ENCODE measurements around the gene NOVA2. TPM values are rescaled to one million over a fixed set of nuclear protein-coding genes. Genes with fewer than 3 reads are reported as not detected.

The NOVA2 gene
- polyA plus RNA-seq, 1 experiment, result 0.02 TPM

- no peak for DNase-seq (ENCODE audit: low read depth, low spot score)
- H3K27ac ChIP-seq (ENCODE audit: low read depth, low read length), result no peak overlapping the region
- TF ChIP-seq CTCF (IDR thresholded peaks at IDR 0.05; ENCODE audit: low read depth, low read length), result no peak
- ChIA-PET POLR2A (no interaction called here), CTCF (no interaction called here)
- H3K4me3 ChIP-seq (ENCODE audit: low read depth, low read length), result peak overlapping the region; percentile 31
- no peaks in the 10 kb centered on the region for H3K9me3 ChIP-seq (ENCODE audit: control insufficient read depth, insufficient read depth, low read length)
- H3K27me3 ChIP-seq (ENCODE audit: control insufficient read depth, insufficient read depth, low read length), result no peaks in the 10 kb centered on the region
Measured at GRCh38 chr19:46000491-46001246, 27.0 kb upstream of the NOVA2 start.

GRCh38 chr19:45999653-46000121 is 26.0 kb upstream of the NOVA2 start:
- Histone ChIP-seq H3K4me3 (ENCODE audit: low read depth, low read length) (peak overlapping the region; percentile 39), H3K27ac (ENCODE audit: low read depth, low read length) (no peak overlapping the region), H3K27me3 (ENCODE audit: control insufficient read depth, insufficient read depth, low read length) (no peaks in the 10 kb centered on the region), H3K9me3 (ENCODE audit: control insufficient read depth, insufficient read depth, low read length) (no peaks in the 10 kb centered on the region; the same call in 1 of the 2 replicates)
- TF ChIP-seq CTCF (IDR thresholded peaks at IDR 0.05; ENCODE audit: low read depth, low read length), result no peak
- POLR2A ChIA-PET, result no interaction called here
- DNase-seq (ENCODE audit: low read depth, low spot score), result no peak
- CTCF ChIA-PET, result interaction anchor here (0.9 kb wide), 1 partner anchor 10 kb away, joined by 3 read pairs; no protein-coding TSS in a partner anchor

- DNase-seq (ENCODE audit: low read depth, low spot score), result no peak
- Histone ChIP-seq H3K4me3 (ENCODE audit: low read depth, low read length) (no peak overlapping the region), H3K9me3 (ENCODE audit: control insufficient read depth, insufficient read depth, low read length) (no peaks in the 10 kb centered on the region; the same call in 1 of the 2 replicates), H3K27ac (ENCODE audit: low read depth, low read length) (no peak overlapping the region), H3K27me3 (ENCODE audit: control insufficient read depth, insufficient read depth, low read length) (no peaks in the 10 kb centered on the region)
- POLR2A ChIA-PET, result no interaction called here
- CTCF ChIA-PET, result interaction anchor here (0.5 to 0.9 kb wide), 2 partner anchors 8 to 11 kb away, joined by 3 to 4 read pairs; no protein-coding TSS in a partner anchor
- TF ChIP-seq CTCF (IDR thresholded peaks at IDR 0.05; ENCODE audit: low read depth, low read length), result no peak
Measured at GRCh38 chr19:45998834-45999233, 25.2 kb upstream of the NOVA2 start.

GRCh38 chr19:45996933-45997332 is 23.3 kb upstream of the NOVA2 start:
- ChIA-PET POLR2A (no interaction called here), CTCF (interaction anchor here (2.5 kb wide), 1 partner anchor 80 kb away, joined by 7 read pairs; no protein-coding TSS in a partner anchor)
- no peaks in the 10 kb centered on the region; the same call in 1 of the 2 replicates for H3K9me3 ChIP-seq (ENCODE audit: control insufficient read depth, insufficient read depth, low read length)
- no peak overlapping the region for H3K27ac ChIP-seq (ENCODE audit: low read depth, low read length)
- DNase-seq (ENCODE audit: low read depth, low spot score), result no peak
- no peaks in the 10 kb centered on the region for H3K27me3 ChIP-seq (ENCODE audit: control insufficient read depth, insufficient read depth, low read length)
- no peak overlapping the region for H3K4me3 ChIP-seq (ENCODE audit: low read depth, low read length)
- no peak for TF ChIP-seq CTCF (IDR thresholded peaks at IDR 0.05; ENCODE audit: low read depth, low read length)
